H9 (cell line): ENCODE data around the gene MAP7. TPM values are rescaled to one million over a fixed set of nuclear protein-coding genes. Genes with fewer than 3 reads are reported as not detected.

Source experiments
- DNase-seq: peaks from one replicate; pipeline ENCODE4 v3.0.0-alpha.2; 2017
- H2AFZ ChIP-seq: one replicate; pipeline ENCODE4 v1.6.1; 2013; ENCODE audit warnings: mild to moderate bottlenecking, low read length, control low read depth, moderate library complexity
- H2AK5ac ChIP-seq: 2 replicates; pipeline ENCODE4 v1.6.1; 2013; ENCODE audit warnings: low read length, control low read depth, mixed read lengths; ENCODE audit not compliant: insufficient read length
- H2BK120ac ChIP-seq: one replicate; pipeline ENCODE4 v1.6.1; 2013; ENCODE audit warnings: low read depth, mild to moderate bottlenecking, low read length, control low read depth, inconsistent platforms; ENCODE audit not compliant: poor library complexity, severe bottlenecking
- H2BK12ac ChIP-seq: 2 replicates; pipeline ENCODE4 v1.6.1; 2013; ENCODE audit warnings: low read length, control low read depth, mixed read lengths, low read depth; ENCODE audit not compliant: insufficient read length
- H2BK15ac ChIP-seq: 2 replicates; pipeline ENCODE4 v1.6.1; 2013; ENCODE audit warnings: low read depth, low read length, control low read depth
- H2BK20ac ChIP-seq: one replicate; pipeline ENCODE4 v1.6.1; 2013; ENCODE audit warnings: low read depth, mild to moderate bottlenecking, low read length, control low read depth, inconsistent platforms; ENCODE audit not compliant: poor library complexity, severe bottlenecking
- H2BK5ac ChIP-seq: 2 replicates; pipeline ENCODE4 v1.6.1; 2013; ENCODE audit warnings: low read length, control low read depth, mixed read lengths; ENCODE audit not compliant: insufficient read length
- H3K14ac ChIP-seq: 2 replicates; pipeline ENCODE4 v1.6.1; 2013; ENCODE audit warnings: low read length, control low read depth; ENCODE audit not compliant: insufficient read depth
- H3K18ac ChIP-seq: 2 replicates; pipeline ENCODE4 v1.6.1; 2013; ENCODE audit warnings: low read depth, mild to moderate bottlenecking, mixed read lengths, low read length, control low read depth; ENCODE audit not compliant: insufficient read length
- H3K23ac ChIP-seq: 2 replicates; pipeline ENCODE4 v1.6.1; 2013; ENCODE audit warnings: low read length, control low read depth, mixed read lengths, low read depth; ENCODE audit not compliant: insufficient read length
- H3K23me2 ChIP-seq: 2 replicates; pipeline ENCODE4 v1.6.1; 2013; ENCODE audit warnings: low read depth, mild to moderate bottlenecking, mixed read lengths, low read length, control low read depth; ENCODE audit not compliant: insufficient read length, poor library complexity, severe bottlenecking
- H3K27ac ChIP-seq: 2 replicates; pipeline ENCODE4 v1.5.1; 2013; ENCODE audit warnings: low read length, control low read depth, mixed read lengths, low read depth; ENCODE audit not compliant: insufficient read length
- H3K27me3 ChIP-seq: 2 replicates; pipeline ENCODE4 v1.6.1; 2013; ENCODE audit warnings: low read length, control low read depth, inconsistent platforms; ENCODE audit not compliant: insufficient read depth
- H3K4ac ChIP-seq: 2 replicates; pipeline ENCODE4 v1.6.1; 2013; ENCODE audit warnings: low read depth, mild to moderate bottlenecking, control low read depth, inconsistent platforms, low read length, moderate library complexity
- H3K4me1 ChIP-seq: 2 replicates; pipeline ENCODE4 v1.6.1; 2013; ENCODE audit warnings: low read length, control low read depth, inconsistent platforms; ENCODE audit not compliant: insufficient read depth
- H3K4me2 ChIP-seq: 2 replicates; pipeline ENCODE4 v1.6.1; 2013; ENCODE audit warnings: low read length, control low read depth, mixed read lengths; ENCODE audit not compliant: insufficient read length, insufficient read depth
- H3K56ac ChIP-seq: 2 replicates; pipeline ENCODE4 v1.6.1; 2013; ENCODE audit warnings: low read depth, mild to moderate bottlenecking, mixed read lengths, low read length, control low read depth; ENCODE audit not compliant: insufficient read length
- H3K79me1 ChIP-seq: 2 replicates; pipeline ENCODE4 v1.6.1; 2013; ENCODE audit warnings: low read depth, mild to moderate bottlenecking, moderate library complexity, low read length, control low read depth, inconsistent platforms; ENCODE audit not compliant: insufficient read depth, poor library complexity, severe bottlenecking
- H3K79me2 ChIP-seq: 2 replicates; pipeline ENCODE4 v1.6.1; 2013; ENCODE audit warnings: low read length, control low read depth, inconsistent platforms; ENCODE audit not compliant: insufficient read depth
- H3K9ac ChIP-seq: 2 replicates; pipeline ENCODE4 v1.6.1; 2013; ENCODE audit warnings: low read length, control low read depth, mixed read lengths; ENCODE audit not compliant: insufficient read length; ENCODE audit errors: extremely low read depth
- H3K9me3 ChIP-seq: one replicate; pipeline ENCODE4 v1.6.1; 2013; ENCODE audit warnings: low read depth, low read length, inconsistent platforms; ENCODE audit not compliant: control insufficient read depth
- H3T11ph ChIP-seq: one replicate; pipeline ENCODE4 v1.6.1; 2013; ENCODE audit warnings: mild to moderate bottlenecking, low read length, control low read depth, inconsistent platforms
- H4K20me1 ChIP-seq: one replicate; pipeline ENCODE4 v1.6.1; 2013; ENCODE audit not compliant: control insufficient read depth, insufficient read length, insufficient read depth
- H4K5ac ChIP-seq: 2 replicates; pipeline ENCODE4 v1.6.1; 2013; ENCODE audit warnings: low read depth, mild to moderate bottlenecking, mixed read lengths, low read length, control low read depth; ENCODE audit not compliant: insufficient read length
- H4K8ac ChIP-seq: replicated peaks from 2 replicates; pipeline ENCODE4 v1.6.1; 2013; ENCODE audit warnings: low read length, control low read depth, mixed read lengths, low read depth; ENCODE audit not compliant: insufficient read length
- H4K91ac ChIP-seq: 2 replicates; pipeline ENCODE4 v1.6.1; 2013; ENCODE audit warnings: low read depth, mild to moderate bottlenecking, moderate library complexity, mixed read lengths, low read length, control low read depth; ENCODE audit not compliant: insufficient read length
- H3K27ac Mint-ChIP-seq, 3 experiments: 2 replicates in 2 of 3; 3 replicates in 1 of 3; pipeline ENCODE4 v1.8.0; 2020 to 2021; ENCODE audit warnings: mixed read lengths in 3 of 3, mild to moderate bottlenecking in 1 of 3, moderate library complexity in 1 of 3
- H3K27me3 Mint-ChIP-seq: 2 replicates; pipeline ENCODE4 v1.8.0; 2021; ENCODE audit warnings: low read depth, mild to moderate bottlenecking, moderate library complexity, mixed read lengths
- H3K36me3 Mint-ChIP-seq, 3 experiments: 2 replicates in 2 of 3; 3 replicates in 1 of 3; pipeline ENCODE4 v1.8.0; 2020 to 2021; ENCODE audit warnings: low read depth in 3 of 3, mixed read lengths in 3 of 3; ENCODE audit not compliant: insufficient read depth in 1 of 3
- H3K4me1 Mint-ChIP-seq, 2 experiments: 2 replicates each; pipeline ENCODE4 v1.8.0; 2020; ENCODE audit warnings: mixed read lengths in 2 of 2
- H3K4me3 Mint-ChIP-seq, 2 experiments: 2 replicates in 1 of 2; 3 replicates in 1 of 2; pipeline ENCODE4 v1.8.0; 2020 to 2021; ENCODE audit warnings: mild to moderate bottlenecking in 2 of 2, mixed read lengths in 2 of 2, moderate library complexity in 1 of 2
- H3K9me3 Mint-ChIP-seq, 2 experiments: 2 replicates in 1 of 2; 3 replicates in 1 of 2; pipeline ENCODE4 v1.8.0; 2020; ENCODE audit warnings: mild to moderate bottlenecking in 2 of 2, mixed read lengths in 2 of 2, moderate library complexity in 1 of 2
- CTCF ChIP-seq: fragments of 200-600 bp; sonication (generic); conservative IDR thresholded peaks from 3 replicates; pipeline ENCODE4 v1.8.0; 2021; ENCODE audit warnings: antibody characterized with exemption, mild to moderate bottlenecking
- WGBS: extraction: QIAGEN DNeasy Blood & Tissue Kit; methylation state at CpG from one replicate; pipeline ENCODE4 v1.1.7; 2013; ENCODE audit warnings: missing lambda C conversion rate, low lambda C conversion rate, mixed read lengths; ENCODE audit not compliant: insufficient read length; ENCODE audit errors: extremely low coverage; 5-methylcytosine and 5-hydroxymethylcytosine counted together
- total RNA-seq: library from RNA; stranded (reverse); gene quantifications from 2 replicates; pipeline ENCODE4 v1.2.1, GENCODE V29; 2021

Gene MAP7
- total RNA-seq, 1 experiment from 2014 or later = 51.1 TPM

- DNase-seq = no peak
- H3K4me2 ChIP-seq = no peak overlapping the region
- no peak overlapping the region for H2AK5ac ChIP-seq
- Mint-ChIP-seq H3K4me1 (peaks cover 49 to 53% of the 10 kb centered on the region in 2 experiments), H3K27me3 (no peaks in the 10 kb centered on the region), H3K36me3 (peaks cover 11 to 23% (median 15%) of the 10 kb centered on the region in 3 experiments), H3K4me3 (no peak overlapping the region), H3K27ac (no peak overlapping the region; a peak in 1 of 7 replicates), H3K9me3 (peaks cover 7 to 13% of the 10 kb centered on the region in 2 experiments; a peak in 4 of 5 replicates)
- no peaks in the 10 kb centered on the region for H4K20me1 ChIP-seq
- H3K27ac ChIP-seq = no peak overlapping the region
- no peaks in the 10 kb centered on the region for H3K79me1 ChIP-seq
- no peak overlapping the region for H3K4ac ChIP-seq
- H3K4me1 ChIP-seq = peaks cover 28% of the 10 kb centered on the region
- H3K18ac ChIP-seq = no peak overlapping the region
- H3K79me2 ChIP-seq = no peaks in the 10 kb centered on the region
- H2BK120ac ChIP-seq = no peak overlapping the region
- TF ChIP-seq CTCF = no peak
- H3T11ph ChIP-seq = no peak overlapping the region
- H2BK12ac ChIP-seq = no peak overlapping the region
- no peaks in the 10 kb centered on the region for H3K23me2 ChIP-seq
- no peak overlapping the region for H4K8ac ChIP-seq
- no peak overlapping the region for H2BK20ac ChIP-seq
- H3K23ac ChIP-seq = no peak overlapping the region
- no peak overlapping the region for H2BK15ac ChIP-seq
- H4K91ac ChIP-seq = no peak overlapping the region
- no peak overlapping the region for H4K5ac ChIP-seq
- no peak overlapping the region for H3K56ac ChIP-seq
- no peak overlapping the region for H2BK5ac ChIP-seq
- H3K9ac ChIP-seq = no peak overlapping the region
- no peaks in the 10 kb centered on the region for H3K9me3 ChIP-seq
- no peaks in the 10 kb centered on the region for H3K27me3 ChIP-seq
- no CpG with 5 or more reads among the region's 2 CpGs for WGBS
- H3K14ac ChIP-seq = no peak overlapping the region
- H2AFZ ChIP-seq = no peak overlapping the region
Observed at GRCh38 chr6:136592930-136593673, 42.9 kb upstream of the MAP7 start.
